Astrocyte (in vitro differentiated cells and primary cell): Measurements from ENCODE around the gene DMRT2. TPM values are rescaled to one million over a fixed set of nuclear protein-coding genes. Genes with fewer than 3 reads are reported as not detected.

ENCODE experiments used
- DNase-seq: peaks from one replicate; pipeline ENCODE4 v3.0.0-alpha.2; 2010; ENCODE audit warnings: low read depth
- FAIRE-seq: peaks from 2 replicates; lab custom pipeline; 2011; peaks lifted over from hg19 to GRCh38; lab: Jason Lieb, UNC
- H2AFZ ChIP-seq: 2 replicates; pipeline ENCODE4 v1.6.0; 2012; ENCODE audit warnings: low read depth, low read length, inconsistent platforms
- H3K27ac ChIP-seq: 2 replicates; pipeline ENCODE4 v1.5.1; 2011; ENCODE audit warnings: low read depth, low read length, inconsistent platforms
- H3K27me3 ChIP-seq: 2 replicates; pipeline ENCODE4 v1.6.0; 2011; ENCODE audit warnings: low read length, inconsistent platforms; ENCODE audit not compliant: insufficient read depth
- H3K36me3 ChIP-seq: 2 replicates; pipeline ENCODE4 v1.5.1; 2011; ENCODE audit warnings: low read length, inconsistent platforms; ENCODE audit not compliant: insufficient read depth
- H3K4me1 ChIP-seq: 2 replicates; pipeline ENCODE4 v1.5.1; 2011; ENCODE audit warnings: low read length, inconsistent platforms; ENCODE audit not compliant: insufficient read depth
- H3K4me2 ChIP-seq: 2 replicates; pipeline ENCODE4 v1.6.0; 2012; ENCODE audit warnings: low read length, inconsistent platforms
- H3K4me3 ChIP-seq: 2 replicates; pipeline ENCODE4 v1.5.1; 2011; ENCODE audit warnings: low read depth, mild to moderate bottlenecking, low read length, inconsistent platforms; ENCODE audit not compliant: insufficient read depth
- H3K79me2 ChIP-seq: 2 replicates; pipeline ENCODE4 v1.6.0; 2012; ENCODE audit warnings: mild to moderate bottlenecking, low read length, inconsistent platforms; ENCODE audit not compliant: insufficient read depth
- H3K9ac ChIP-seq: 2 replicates; pipeline ENCODE4 v1.6.0; 2012; ENCODE audit warnings: mild to moderate bottlenecking, low read length, inconsistent platforms
- H3K9me3 ChIP-seq: 2 replicates; pipeline ENCODE4 v1.5.1; 2012; ENCODE audit warnings: low read depth, mild to moderate bottlenecking, low read length, inconsistent platforms; ENCODE audit not compliant: insufficient read depth
- H4K20me1 ChIP-seq: 2 replicates; pipeline ENCODE4 v1.6.0; 2012; ENCODE audit warnings: low read length, inconsistent platforms; ENCODE audit not compliant: insufficient read depth
- H3K27ac Mint-ChIP-seq: one replicate; pipeline ENCODE4 v1.8.0; 2021; ENCODE audit warnings: mild to moderate bottlenecking, mixed read lengths; ENCODE audit not compliant: unreplicated experiment
- H3K27me3 Mint-ChIP-seq: one replicate; pipeline ENCODE4 v1.8.0; 2021; ENCODE audit warnings: low read depth, mixed read lengths; ENCODE audit not compliant: unreplicated experiment
- H3K36me3 Mint-ChIP-seq: one replicate; pipeline ENCODE4 v1.8.0; 2021; ENCODE audit warnings: low read depth, mixed read lengths; ENCODE audit not compliant: unreplicated experiment
- H3K4me1 Mint-ChIP-seq: one replicate; pipeline ENCODE4 v1.8.0; 2021; ENCODE audit warnings: low read depth, mixed read lengths; ENCODE audit not compliant: unreplicated experiment
- H3K4me3 Mint-ChIP-seq: one replicate; pipeline ENCODE4 v1.8.0; 2021; ENCODE audit warnings: mild to moderate bottlenecking, moderate library complexity, mixed read lengths; ENCODE audit not compliant: unreplicated experiment
- H3K9me3 Mint-ChIP-seq: one replicate; pipeline ENCODE4 v1.8.0; 2021; ENCODE audit warnings: mild to moderate bottlenecking, mixed read lengths; ENCODE audit not compliant: unreplicated experiment
- EZH2 ChIP-seq: IDR thresholded peaks from 2 replicates; pipeline ENCODE4 v1.6.1; 2012; ENCODE audit warnings: mild to moderate bottlenecking, low read length, inconsistent platforms; ENCODE audit not compliant: insufficient read depth
- total RNA-seq: library from RNA; stranded (reverse); gene quantifications from 2 replicates; pipeline ENCODE4 v1.2.1, GENCODE V29; 2021
- TF ChIP-seq, protein P1 (sequence below): IDR thresholded peaks from 2 replicates; pipeline ENCODE4 v1.5.1; 2011; ENCODE audit warnings: low read depth, mild to moderate bottlenecking, inconsistent platforms, low read length, moderate library complexity; ENCODE audit not compliant: insufficient read depth

Gene DMRT2
- total RNA-seq, 1 donor from 2014 or later, result 0.18 TPM

DNA sequence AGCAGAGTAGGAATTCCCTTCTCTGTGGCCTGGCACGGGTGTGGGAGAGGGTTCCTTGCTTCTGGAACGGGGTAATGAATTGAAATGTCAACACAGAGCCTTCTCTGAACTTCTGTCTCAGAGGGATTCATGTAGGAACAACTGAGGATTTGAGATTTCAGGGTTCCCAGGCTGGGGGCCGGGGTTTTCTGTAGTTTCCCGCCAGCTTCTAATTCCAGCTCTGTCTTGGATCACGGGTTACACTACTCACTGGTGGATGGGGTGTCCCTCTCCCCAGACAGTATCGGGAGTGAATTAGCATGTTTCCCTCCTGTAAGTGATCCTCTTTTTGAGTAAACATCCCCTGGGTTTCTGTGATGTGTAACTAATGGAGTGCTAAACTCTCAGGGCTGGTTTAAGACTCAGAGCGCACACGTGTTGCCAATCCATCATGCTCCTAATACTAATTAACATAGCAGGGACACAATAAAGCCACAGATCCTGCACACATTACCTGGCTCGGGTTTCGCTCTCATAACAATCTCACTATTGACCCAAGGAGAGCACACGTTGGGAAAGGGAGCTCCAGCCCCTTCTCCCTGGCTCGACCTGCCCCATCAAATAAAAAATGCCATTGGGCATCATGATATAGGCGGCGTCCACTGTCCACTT lies 18.1 kb upstream of the DMRT2 start:
- DNase-seq, result no peak
- Mint-ChIP-seq H3K4me1 (no peaks in the 10 kb centered on the region), H3K4me3 (no peak overlapping the region), H3K27me3 (peaks cover 28% of the 10 kb centered on the region), H3K27ac (no peak overlapping the region), H3K9me3 (no peaks in the 10 kb centered on the region), H3K36me3 (no peaks in the 10 kb centered on the region)
- no peak for FAIRE-seq
- no peaks in the 10 kb centered on the region for H4K20me1 ChIP-seq
- TF ChIP-seq, protein P1, sequence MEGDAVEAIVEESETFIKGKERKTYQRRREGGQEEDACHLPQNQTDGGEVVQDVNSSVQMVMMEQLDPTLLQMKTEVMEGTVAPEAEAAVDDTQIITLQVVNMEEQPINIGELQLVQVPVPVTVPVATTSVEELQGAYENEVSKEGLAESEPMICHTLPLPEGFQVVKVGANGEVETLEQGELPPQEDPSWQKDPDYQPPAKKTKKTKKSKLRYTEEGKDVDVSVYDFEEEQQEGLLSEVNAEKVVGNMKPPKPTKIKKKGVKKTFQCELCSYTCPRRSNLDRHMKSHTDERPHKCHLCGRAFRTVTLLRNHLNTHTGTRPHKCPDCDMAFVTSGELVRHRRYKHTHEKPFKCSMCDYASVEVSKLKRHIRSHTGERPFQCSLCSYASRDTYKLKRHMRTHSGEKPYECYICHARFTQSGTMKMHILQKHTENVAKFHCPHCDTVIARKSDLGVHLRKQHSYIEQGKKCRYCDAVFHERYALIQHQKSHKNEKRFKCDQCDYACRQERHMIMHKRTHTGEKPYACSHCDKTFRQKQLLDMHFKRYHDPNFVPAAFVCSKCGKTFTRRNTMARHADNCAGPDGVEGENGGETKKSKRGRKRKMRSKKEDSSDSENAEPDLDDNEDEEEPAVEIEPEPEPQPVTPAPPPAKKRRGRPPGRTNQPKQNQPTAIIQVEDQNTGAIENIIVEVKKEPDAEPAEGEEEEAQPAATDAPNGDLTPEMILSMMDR, result no peak
- no peak for TF ChIP-seq EZH2
- H3K4me1 ChIP-seq, result no peaks in the 10 kb centered on the region
- no peak overlapping the region for H3K27ac ChIP-seq
- H3K36me3 ChIP-seq, result no peaks in the 10 kb centered on the region
- H3K27me3 ChIP-seq, result no peaks in the 10 kb centered on the region
- no peak overlapping the region for H3K4me2 ChIP-seq
- H3K9me3 ChIP-seq, result no peaks in the 10 kb centered on the region
- H2AFZ ChIP-seq, result no peak overlapping the region
- no peak overlapping the region for H3K4me3 ChIP-seq
- no peak overlapping the region for H3K9ac ChIP-seq
- no peaks in the 10 kb centered on the region for H3K79me2 ChIP-seq

DNA sequence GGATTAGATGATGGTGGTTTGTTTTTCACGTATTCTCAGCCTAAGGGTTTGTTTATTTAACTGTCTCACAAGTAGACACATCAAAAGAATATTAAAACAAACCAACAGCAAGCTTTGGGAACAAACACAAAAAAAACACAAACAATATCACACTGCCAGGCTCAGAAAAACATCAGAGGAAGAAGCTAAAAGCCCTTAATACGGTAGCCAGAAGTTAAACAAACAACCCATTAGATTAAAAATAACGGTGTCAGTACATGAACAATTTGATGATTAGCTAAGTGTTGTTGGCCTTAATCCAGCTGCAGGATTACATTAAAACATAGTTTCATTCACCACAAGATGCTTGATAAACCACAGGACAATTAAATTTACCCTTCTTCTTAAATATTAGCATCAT lies 15.9 kb upstream of the DMRT2 start:
- Histone ChIP-seq H4K20me1 (no peaks in the 10 kb centered on the region), H2AFZ (no peak overlapping the region), H3K36me3 (no peaks in the 10 kb centered on the region), H3K27ac (no peak overlapping the region), H3K9me3 (no peaks in the 10 kb centered on the region), H3K9ac (no peak overlapping the region), H3K79me2 (no peaks in the 10 kb centered on the region), H3K27me3 (no peaks in the 10 kb centered on the region), H3K4me1 (no peaks in the 10 kb centered on the region), H3K4me3 (no peak overlapping the region), H3K4me2 (no peak overlapping the region)
- Mint-ChIP-seq H3K9me3 (no peaks in the 10 kb centered on the region), H3K27ac (no peak overlapping the region), H3K4me1 (no peaks in the 10 kb centered on the region), H3K27me3 (peaks cover 40% of the 10 kb centered on the region), H3K4me3 (no peak overlapping the region), H3K36me3 (no peaks in the 10 kb centered on the region)
- FAIRE-seq (no peak), DNase-seq (no peak)
- TF ChIP-seq, protein P1, result no peak
- TF ChIP-seq EZH2, result no peak

DNA sequence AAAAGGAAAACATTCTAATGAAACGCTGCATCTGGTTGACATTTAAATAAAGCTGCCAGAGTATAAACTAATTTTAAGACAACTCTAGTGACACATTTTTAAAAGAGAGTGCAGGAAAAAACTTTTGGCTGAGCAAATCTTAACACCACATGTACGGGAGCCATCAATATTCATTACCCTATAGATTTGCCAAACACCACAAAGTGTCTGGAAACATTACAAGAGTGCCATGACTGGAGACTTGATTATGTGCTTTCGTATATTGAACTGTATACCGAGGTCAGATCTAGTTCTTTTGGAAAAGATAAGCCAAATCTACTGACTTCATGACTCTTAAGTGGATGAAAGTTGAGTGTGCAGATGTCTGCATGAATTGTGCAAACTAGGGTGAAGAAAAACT lies 10.6 kb upstream of the DMRT2 start:
- Histone ChIP-seq H3K79me2 (no peaks in the 10 kb centered on the region), H2AFZ (no peak overlapping the region), H3K4me3 (no peak overlapping the region), H3K36me3 (no peaks in the 10 kb centered on the region), H3K4me2 (no peak overlapping the region), H3K27me3 (peaks cover 31% of the 10 kb centered on the region), H3K9ac (no peak overlapping the region), H3K4me1 (no peaks in the 10 kb centered on the region), H3K9me3 (peaks cover under 1% of the 10 kb centered on the region), H3K27ac (no peak overlapping the region), H4K20me1 (no peaks in the 10 kb centered on the region)
- no peaks in the 10 kb centered on the region for H3K4me1 Mint-ChIP-seq
- no peak for TF ChIP-seq EZH2
- TF ChIP-seq, protein P1, result no peak
- DNase-seq (no peak), FAIRE-seq (no peak)
- no peaks in the 10 kb centered on the region for H3K36me3 Mint-ChIP-seq
- no peak overlapping the region for H3K4me3 Mint-ChIP-seq
- H3K27me3 Mint-ChIP-seq, result peaks cover 72% of the 10 kb centered on the region
- no peak overlapping the region for H3K27ac Mint-ChIP-seq
- no peaks in the 10 kb centered on the region for H3K9me3 Mint-ChIP-seq
